NCI-H1105 (cell line): ENCODE measurements around the gene AGO3.
"Not testable (repeated sequence)": the region's sequence is repeated elsewhere in the genome, so short reads cannot be mapped to it uniquely, and the experiment has no call there.

Source experiments
- DNase-seq: peaks from one replicate; lab custom pipeline; 2025; lab: John Stamatoyannopoulos, UW

Gene AGO3

DNA sequence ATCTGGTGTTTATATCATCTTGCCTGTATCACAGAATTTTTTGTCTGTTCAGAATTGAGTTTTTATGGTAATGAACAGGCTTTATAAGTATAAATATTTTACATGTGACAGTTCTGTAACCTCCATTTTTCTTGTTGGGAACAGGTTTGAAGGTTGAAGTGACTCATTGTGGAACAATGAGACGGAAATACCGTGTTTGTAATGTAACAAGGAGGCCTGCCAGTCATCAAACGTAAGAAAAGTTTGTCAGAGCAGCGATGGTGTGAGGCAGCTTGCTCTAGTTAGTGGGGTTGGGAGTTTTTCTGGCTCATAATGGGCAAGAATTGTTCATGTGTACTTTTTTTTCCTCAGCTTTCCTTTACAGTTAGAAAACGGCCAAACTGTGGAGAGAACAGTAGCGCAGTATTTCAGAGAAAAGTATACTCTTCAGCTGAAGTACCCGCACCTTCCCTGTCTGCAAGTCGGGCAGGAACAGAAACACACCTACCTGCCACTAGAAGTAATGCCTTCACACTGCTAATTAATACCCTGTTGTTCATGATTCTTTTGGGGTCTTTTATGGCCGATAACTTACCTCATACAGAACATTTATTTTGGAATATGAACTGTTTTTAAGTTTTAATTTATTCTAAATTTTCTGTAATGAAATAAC lies 77.8 kb downstream of the AGO3 start:
- no peak for DNase-seq

DNA sequence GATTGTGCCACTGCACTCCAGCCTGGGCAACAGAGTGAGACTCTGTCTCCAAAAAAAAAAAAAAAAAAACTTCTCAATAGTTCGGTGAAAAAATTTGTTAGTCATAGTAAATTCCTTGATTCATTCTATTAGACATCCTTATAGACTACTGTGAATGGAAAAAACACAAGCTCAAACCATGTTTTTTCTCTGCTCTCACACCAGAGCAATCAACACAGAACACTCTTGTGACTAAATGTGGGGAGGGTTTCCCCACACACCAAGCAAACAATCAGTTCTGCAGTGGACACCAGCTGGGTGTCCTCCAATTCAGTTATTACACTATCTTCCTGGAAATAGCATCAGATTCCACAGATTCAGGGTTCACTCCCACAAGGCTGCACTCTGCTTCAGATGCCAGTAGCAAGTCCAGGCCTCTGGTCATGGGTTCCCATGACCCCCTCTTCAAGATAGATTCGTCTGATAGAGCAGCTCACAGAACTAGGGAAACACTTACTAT lies 83.9 kb downstream of the AGO3 start:
- no peak for DNase-seq

DNA sequence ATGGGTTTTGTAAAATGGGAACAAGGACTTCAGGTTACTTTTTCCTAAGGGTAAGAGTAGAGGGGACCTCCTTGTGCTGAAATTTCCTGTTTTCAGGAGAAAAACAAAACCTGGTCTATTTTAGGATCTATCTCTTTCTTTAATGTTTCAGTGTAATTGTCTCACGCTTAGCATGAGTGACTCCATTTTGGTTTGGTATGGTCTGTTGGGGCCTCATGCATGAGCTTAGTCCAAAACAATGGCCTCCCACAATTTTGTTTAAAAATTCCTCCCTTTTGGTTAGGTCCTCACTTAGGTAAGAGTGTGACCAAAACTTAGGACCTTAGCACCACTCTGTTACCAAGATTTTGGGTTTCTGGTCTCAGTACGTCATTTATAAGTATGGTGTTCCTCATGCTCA lies 85.8 kb downstream of the AGO3 start:
- no peak for DNase-seq

DNA sequence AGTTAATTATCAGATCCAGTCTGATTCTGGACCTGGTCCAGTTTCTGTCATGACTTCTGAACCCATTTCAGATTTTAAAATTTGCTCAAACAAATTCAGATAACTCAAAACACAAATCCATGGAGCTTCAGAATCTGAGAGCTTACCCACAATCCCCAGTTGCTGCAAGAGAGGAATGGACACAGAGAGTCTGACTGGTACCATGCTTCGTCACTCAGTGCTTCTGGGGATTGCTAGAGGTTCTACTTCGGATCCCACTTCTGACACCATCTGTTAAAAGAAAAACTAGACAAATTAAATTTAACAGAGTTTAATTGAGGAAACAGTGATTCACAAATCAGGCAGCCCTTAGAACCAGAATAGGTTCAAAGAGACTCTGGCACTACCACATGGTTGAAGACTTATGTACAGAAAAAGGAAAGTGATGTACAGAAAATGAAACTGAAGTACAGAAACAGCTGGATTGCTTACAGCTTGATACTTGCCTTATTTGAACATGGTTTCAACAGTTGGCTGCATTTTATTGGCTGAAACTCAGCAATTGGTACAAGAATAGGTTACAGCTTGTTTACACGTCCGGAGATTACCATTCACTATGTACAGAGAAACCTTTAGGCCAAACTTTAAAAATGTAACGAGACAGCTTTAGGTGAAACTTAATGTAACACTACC lies 92.3 kb downstream of the AGO3 start:
- no peak for DNase-seq

DNA sequence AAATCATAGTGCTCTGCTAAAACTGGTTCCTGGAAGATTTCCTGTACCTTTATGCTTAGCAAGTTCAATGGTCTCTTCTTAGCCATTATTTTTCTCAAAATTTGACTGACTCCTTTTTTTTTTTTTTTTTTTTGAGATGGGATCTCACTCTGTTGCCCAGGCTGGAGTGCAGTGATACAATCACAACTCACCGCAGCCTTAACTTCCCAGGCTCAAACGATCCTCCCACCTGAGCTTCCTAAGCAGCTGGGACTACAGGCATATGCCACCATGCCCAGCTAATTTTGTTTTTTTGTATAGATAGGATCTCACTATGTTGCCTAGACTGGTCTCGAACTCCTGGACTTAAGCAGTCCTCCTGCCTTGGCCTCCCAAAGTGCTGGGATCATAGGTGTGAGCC lies 93.1 kb downstream of the AGO3 start:
- not testable (repeated sequence) for DNase-seq

DNA sequence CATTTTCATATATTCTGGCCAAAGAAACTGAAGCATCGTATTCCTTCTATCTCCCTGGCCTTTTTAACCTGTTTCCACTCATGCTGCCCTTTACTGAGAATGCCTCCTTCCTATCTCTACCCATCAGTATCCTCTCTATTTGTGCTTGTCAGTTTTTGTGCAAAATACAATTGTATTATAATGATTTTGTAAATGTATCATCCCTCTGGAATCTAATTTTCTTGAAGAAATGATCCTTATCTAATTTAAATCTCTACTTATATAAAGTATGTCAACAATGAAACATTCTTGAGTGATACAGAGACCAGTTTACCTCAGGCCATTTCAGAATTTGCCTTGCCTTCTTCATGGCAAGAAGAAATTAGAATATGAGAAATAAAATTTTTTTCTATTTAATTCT lies 93.9 kb downstream of the AGO3 start:
- no peak for DNase-seq

DNA sequence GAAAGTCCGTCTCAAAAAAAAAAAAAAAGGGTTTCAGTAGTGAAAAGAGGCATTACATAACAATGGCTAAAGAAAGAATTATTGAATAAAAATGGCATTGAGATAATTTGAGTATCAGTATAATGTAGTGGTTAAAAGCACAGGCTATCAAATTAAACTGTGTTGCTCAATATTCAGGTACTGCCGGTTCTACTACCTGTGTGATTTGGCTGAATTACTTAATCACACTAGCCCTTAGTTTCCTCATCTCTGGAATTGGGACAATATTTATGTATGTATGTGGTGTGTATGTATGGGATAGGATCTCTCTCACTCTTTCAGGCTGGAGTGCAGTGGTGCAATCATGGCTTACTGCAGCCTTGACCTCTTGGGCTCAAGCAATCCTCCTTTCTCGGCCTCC lies 96.9 kb downstream of the AGO3 start:
- no peak for DNase-seq

DNA sequence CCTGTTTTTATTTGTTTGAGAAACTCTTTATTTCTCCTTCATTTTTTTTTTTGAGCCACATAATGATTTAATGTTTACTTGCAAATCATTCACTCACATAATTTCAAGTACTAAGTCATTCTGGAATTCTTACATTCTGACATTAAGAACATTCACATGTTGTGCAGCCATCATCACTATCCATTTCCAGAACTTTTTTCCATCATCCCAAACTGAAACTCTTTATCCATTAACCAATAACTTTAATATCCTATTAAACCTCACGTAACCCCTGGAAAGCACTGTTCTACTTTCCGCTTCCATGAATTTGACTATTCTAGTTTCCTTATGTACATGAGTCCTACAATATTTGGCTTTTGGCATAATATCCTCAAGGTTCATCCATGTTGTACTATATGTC lies 100.5 kb downstream of the AGO3 start:
- no peak for DNase-seq

DNA sequence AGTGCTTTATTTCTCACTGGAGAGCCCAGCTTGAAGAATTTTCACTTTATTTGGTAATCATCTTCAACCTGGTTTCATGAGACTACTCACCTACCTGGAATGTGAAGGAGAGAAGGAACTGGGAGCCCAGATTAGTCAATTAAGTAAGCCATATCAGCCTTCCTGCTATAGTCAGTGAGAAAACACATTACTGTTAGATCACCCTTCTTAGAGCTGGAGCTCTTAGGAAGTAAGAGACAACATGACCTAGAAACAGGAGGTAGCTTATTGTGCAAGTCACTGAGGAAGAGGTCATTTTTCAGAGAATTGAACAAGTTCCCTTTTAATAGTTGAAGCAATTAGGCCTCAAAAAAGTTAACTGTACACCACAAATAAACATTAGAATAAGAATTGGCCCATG lies 103.8 kb downstream of the AGO3 start:
- no peak for DNase-seq

DNA sequence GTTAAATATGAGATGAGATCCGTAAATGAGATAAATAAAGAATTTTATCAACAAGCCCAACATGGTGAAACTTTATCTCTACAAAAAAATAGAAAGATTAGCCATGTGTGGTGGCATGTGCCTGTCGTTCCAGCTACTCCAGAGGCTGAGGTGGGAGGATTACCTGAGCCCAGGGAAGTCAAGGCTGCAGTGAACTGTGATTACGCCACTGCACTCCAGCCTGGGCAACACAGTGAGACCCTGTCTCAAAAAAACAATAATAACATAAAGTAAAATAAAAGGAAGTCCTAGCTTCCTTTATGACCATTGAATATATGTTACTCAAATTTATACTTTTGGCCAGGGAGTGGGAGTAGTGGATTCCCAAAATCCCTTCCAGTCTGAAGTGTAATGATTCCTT lies 104.2 kb downstream of the AGO3 start:
- no peak for DNase-seq

DNA sequence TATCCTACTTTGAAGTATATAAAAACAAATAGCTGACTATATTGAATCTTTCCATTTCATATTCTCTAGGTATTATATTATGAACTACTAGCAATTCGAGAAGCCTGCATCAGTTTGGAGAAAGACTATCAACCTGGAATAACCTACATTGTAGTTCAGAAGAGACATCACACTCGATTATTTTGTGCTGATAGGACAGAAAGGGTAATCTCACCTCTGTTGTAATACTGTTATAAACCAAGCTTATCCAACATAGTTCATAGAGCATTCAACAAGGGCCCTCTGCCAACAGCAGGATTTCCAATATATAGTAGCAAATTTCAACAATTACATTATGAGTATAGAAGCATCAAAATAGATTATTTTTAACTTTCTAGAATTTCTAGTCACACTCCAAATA lies 109.3 kb downstream of the AGO3 start:
- no peak for DNase-seq

DNA sequence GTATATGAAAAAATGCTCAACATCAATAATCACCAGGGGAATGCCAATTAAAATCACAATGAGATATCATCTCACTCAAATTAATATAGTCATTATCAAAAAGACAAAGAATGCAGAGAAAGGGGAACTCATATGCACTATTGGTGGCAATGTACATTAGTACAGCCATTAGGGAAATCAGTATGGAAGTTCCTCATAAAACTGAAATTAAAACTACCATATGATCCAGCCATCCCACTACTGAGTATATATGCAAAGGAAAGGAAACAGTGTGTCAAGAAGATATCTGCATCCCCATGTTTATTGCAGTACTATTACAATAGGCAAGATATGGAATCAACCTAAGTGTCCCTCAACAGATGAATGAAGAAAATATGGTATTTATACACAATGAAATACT lies 120.9 kb downstream of the AGO3 start:
- no peak for DNase-seq

DNA sequence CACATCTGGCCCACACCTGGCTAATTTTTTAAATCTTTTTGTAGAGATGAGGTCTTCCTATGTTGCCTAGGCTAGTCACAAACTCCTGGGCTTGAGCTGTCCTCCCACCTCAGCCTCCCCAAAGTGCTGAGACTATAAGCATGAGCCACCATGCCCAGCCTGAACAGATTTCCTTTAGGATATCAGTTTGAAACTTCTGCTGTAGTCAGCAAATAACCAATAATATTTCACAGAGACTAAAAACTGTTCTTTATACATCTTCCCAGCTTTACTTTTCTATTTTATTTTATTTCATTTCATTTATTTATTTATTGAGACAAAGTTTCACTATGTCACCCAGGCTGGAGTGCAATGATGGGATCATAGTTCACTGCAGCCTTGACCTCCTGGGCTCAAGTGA lies 123.1 kb downstream of the AGO3 start:
- no peak for DNase-seq

DNA sequence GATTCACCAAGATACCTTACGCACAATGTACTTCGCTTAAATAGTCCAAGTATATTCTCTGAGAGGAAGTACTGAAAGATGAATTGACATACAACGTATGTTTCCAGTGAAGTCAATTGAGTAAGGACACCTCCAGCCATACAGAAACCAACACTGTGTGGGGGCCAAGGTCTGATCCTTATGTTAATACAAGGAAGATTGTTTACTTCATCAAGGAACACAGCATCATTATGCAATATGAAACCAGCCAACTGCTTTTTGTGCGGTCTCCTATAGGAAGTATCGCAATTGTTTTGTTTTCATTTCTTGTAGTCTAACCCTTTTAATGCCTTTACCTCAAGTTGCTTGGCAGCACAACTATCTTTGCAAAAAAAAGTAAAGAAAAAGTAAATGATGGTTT lies 124.8 kb downstream of the AGO3 start:
- DNase-seq: no peak

DNA sequence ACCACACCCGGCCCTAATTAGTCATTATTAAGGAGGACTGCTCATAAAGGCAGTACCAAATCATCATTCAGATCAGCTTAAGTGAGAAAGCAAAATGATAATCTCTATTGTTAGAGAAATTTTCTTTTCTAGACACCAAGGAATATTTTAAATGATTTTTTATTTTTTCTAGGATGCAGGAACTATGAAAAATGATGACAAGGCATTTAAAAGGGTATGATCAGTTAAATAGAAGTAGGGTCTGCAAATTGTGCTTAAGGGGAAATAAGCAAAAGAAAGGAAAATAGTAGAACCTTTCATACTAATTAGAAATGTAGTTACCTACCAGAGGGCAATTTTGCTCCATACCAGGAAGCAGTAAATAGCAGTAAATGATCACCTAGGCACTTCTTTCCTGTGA lies 131.4 kb downstream of the AGO3 start:
- no peak for DNase-seq

DNA sequence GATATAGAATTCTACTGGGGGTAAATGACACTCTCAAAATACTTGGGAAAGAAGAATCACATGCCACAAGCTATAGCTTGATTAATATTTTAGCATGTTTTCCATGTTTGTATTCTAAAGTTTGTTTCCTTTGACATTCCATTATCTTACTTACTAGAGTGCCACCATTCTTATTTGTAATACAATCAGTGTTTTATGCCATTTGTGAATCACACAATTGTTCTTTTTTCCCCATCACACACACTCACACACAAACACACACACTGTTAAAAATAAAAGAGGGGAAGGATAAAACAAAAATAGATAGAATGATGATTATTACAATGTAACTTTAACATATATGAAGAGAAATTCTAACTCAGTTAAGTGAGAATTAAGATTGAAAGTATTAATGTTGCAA lies 137.0 kb downstream of the AGO3 start:
- DNase-seq: no peak

DNA sequence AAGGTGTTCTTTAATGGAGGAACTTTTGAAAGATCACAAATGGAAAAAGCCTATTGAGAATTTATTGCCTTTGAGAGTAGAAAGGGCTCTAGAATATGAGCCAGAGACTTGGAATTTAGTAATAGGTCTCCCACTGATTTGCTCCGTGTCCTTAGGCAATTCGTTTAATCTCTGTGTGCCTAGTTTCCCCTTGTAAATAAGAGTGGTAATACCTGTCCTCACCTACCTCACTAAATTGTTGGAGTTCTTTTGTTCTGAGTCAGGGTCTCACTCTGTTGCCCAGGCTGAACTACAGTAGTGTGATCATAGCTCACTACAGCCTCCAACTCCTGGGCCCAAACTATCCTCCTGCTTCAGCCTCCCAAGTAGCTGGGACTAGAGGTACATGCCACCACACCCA lies 138.0 kb downstream of the AGO3 start:
- DNase-seq: no peak

DNA sequence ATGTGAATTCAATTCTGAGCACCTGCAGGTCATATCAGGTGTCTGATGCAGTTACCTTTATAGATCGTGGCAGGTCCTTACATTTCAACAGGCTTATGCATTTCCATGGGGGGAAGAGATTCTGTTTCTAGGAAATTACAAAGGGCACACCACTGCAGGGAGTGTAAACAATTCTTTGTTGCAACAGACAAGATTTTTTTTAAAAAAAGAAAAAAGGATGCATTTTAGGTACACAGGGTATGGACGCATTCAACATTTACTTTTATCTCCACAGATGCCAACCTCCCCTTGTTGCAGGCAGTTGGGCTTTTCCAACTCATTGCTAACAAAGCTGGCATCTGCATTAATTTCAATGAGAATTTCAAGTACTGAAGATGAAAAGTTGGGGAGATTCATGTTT lies 139.4 kb downstream of the AGO3 start:
- DNase-seq: no peak

DNA sequence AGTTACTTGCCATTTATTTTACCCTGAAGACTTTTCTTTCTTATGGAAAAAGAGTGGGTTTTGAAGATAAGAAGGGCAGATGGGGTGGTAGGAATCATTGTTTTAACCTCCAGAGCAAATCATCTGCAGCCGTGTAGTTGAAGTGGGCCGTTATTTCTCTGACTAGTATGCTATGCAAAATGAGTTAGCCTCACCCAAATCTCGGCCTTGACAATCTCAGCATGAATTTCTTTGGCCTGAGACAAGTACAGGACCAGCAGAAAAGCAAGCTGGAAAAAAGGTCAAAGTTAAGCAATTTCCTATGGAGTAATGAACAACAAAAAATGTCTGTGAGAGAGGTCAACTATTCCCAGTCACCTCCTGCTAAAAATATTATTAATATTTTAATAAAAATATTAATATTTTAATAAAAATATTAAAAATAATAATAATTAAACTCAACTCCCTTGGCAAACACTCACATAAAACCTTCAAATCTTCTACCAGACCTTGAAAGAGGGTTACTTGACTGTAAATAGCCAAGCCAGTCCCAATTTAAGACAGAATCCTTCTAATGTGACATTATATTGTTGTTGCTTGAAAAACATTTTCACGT lies 146.2 kb downstream of the AGO3 start:
- DNase-seq: no peak

DNA sequence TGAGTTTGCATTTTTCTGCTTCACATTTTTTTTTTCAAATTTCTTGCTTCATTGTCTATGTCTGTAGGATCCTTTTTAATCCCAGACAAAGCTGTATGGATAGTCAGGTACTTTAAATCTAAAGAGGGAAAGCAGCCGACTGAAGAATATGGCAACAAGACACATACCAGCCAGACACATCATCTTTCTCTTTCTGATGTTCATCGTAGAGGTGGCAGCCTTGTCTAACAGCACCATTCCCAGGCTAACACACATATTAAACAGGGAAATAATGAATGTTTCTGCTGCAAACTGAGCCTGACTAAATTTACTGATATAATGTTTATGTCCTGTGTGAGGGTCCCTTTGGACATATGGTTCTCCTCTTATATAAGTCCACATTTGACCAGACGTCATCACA lies 149.3 kb downstream of the AGO3 start:
- no peak for DNase-seq

DNA sequence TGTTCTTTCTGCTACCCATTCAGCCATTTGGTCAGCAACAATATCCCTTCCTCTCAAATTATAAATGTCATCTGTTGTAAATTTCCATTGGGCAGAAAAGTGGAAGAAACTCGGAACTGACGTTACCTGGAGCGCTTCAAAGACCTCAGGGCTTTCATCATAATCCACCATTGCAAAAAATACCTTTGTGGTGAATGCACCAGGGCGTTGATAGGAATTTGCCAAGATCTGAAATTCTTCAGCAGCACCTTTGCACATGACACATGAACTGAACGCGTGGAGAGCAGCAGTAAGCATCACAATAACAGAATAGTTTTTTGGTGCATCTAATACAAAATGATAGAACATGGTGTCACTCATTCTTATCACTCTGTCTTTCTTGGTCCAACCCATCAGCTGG lies 149.9 kb downstream of the AGO3 start:
- no peak for DNase-seq

DNA sequence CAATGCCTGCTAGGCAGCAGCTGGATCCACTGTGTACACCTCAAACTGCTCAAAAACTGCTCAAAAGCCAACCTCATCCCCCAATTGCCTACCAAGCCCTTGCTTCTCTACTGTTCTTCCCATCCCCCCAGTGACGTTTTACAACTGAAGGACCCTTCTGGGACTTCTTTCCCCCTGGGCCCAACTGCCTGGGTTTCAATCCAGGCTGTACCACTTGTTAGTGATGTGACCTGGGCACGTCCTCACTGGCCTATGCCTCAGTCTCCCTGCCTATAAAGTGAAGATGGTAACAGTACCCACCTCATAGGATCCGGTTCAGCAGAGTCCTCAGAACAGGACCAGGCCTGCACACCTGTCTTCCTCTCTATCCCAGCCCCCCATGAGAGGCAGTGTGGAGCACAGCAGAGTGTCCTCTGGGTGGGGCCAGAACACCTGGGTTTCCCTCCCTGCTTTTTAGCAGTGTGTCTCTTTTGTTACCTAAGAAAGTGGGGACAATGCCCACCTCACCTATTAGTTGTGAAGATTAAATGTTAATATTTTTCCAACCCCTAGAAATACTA lies 151.1 kb downstream of the AGO3 start:
- DNase-seq: no peak

DNA sequence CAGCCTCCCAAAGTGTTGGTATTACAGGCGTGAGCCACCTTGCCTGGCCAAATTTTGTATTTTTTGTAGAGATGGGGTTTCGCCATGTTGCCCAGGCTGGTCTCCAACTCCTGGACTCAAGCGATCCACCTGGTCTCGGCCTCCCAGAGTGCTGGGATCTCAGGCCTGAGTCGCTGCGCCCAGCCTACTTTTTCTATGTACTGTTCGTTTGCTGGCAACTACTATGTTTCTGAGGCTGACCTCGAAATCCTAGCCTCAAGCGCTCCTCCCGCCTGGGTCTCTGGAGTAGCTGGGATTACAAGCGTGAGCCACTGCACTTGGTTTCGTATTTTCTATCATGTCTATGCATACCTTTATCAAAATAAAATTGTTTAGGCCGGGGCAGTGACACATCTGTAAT lies 152.3 kb downstream of the AGO3 start:
- no peak for DNase-seq
